Measurements from ENCODE around the gene IL17B.

Gene IL17B

GRCh38 chr5:149407323-149408251 lies 28.5 kb upstream of the IL17B start:
- H3K36me3 ChIP-seq (ENCODE audit: control insufficient read depth, insufficient read depth, low read length): no peaks in the 10 kb centered on the region
- no peaks in the 10 kb centered on the region for H3K9me3 ChIP-seq (ENCODE audit: control insufficient read depth, low read length)
- no peaks in the 10 kb centered on the region for H3K4me1 ChIP-seq (ENCODE audit: control insufficient read depth, insufficient read depth, low read length, poor library complexity, severe bottlenecking)
- H3K27ac ChIP-seq (ENCODE audit: insufficient read depth, low read length, poor library complexity, severe bottlenecking): no peak overlapping the region
- H3K27me3 ChIP-seq (replicated peaks; ENCODE audit: control insufficient read depth, insufficient read depth, low read length, poor library complexity, severe bottlenecking): no peaks in the 10 kb centered on the region
- no peak overlapping the region for H3K4me3 ChIP-seq (ENCODE audit: insufficient read depth, low read depth, low read length, poor library complexity, severe bottlenecking)
- no peak for DNase-seq

- no peak for DNase-seq
- no peaks in the 10 kb centered on the region for H3K36me3 ChIP-seq (ENCODE audit: control insufficient read depth, insufficient read depth, low read length)
- no peaks in the 10 kb centered on the region for H3K9me3 ChIP-seq (ENCODE audit: control insufficient read depth, low read length)
- H3K27ac ChIP-seq (ENCODE audit: insufficient read depth, low read length, poor library complexity, severe bottlenecking): no peak overlapping the region
- no peak overlapping the region for H3K4me3 ChIP-seq (ENCODE audit: insufficient read depth, low read depth, low read length, poor library complexity, severe bottlenecking)
- no peaks in the 10 kb centered on the region for H3K4me1 ChIP-seq (ENCODE audit: control insufficient read depth, insufficient read depth, low read length, poor library complexity, severe bottlenecking)
- H3K27me3 ChIP-seq (replicated peaks; ENCODE audit: control insufficient read depth, insufficient read depth, low read length, poor library complexity, severe bottlenecking): no peaks in the 10 kb centered on the region
These were observed 27.9 kb upstream of the IL17B start for GRCh38 chr5:149406979-149407306.

GRCh38 chr5:149406203-149406978 lies 27.3 kb upstream of the IL17B start:
- no peaks in the 10 kb centered on the region for H3K27me3 ChIP-seq (replicated peaks; ENCODE audit: control insufficient read depth, insufficient read depth, low read length, poor library complexity, severe bottlenecking)
- H3K4me3 ChIP-seq (ENCODE audit: insufficient read depth, low read depth, low read length, poor library complexity, severe bottlenecking): no peak overlapping the region
- no peak overlapping the region for H3K27ac ChIP-seq (ENCODE audit: insufficient read depth, low read length, poor library complexity, severe bottlenecking)
- DNase-seq: no peak
- H3K9me3 ChIP-seq (ENCODE audit: control insufficient read depth, low read length): no peaks in the 10 kb centered on the region
- no peaks in the 10 kb centered on the region for H3K4me1 ChIP-seq (ENCODE audit: control insufficient read depth, insufficient read depth, low read length, poor library complexity, severe bottlenecking)
- H3K36me3 ChIP-seq (ENCODE audit: control insufficient read depth, insufficient read depth, low read length): no peaks in the 10 kb centered on the region

- H3K27me3 ChIP-seq (replicated peaks; ENCODE audit: control insufficient read depth, insufficient read depth, low read length, poor library complexity, severe bottlenecking): no peaks in the 10 kb centered on the region
- no peak for DNase-seq
- no peak overlapping the region for H3K4me3 ChIP-seq (ENCODE audit: insufficient read depth, low read depth, low read length, poor library complexity, severe bottlenecking)
- no peaks in the 10 kb centered on the region for H3K9me3 ChIP-seq (ENCODE audit: control insufficient read depth, low read length)
- H3K4me1 ChIP-seq (ENCODE audit: control insufficient read depth, insufficient read depth, low read length, poor library complexity, severe bottlenecking): no peaks in the 10 kb centered on the region
- H3K36me3 ChIP-seq (ENCODE audit: control insufficient read depth, insufficient read depth, low read length): no peaks in the 10 kb centered on the region
- H3K27ac ChIP-seq (ENCODE audit: insufficient read depth, low read length, poor library complexity, severe bottlenecking): no peak overlapping the region
These were observed 26.6 kb upstream of the IL17B start for GRCh38 chr5:149405550-149406202.

GRCh38 chr5:149404746-149405549 lies 25.9 kb upstream of the IL17B start:
- Histone ChIP-seq H3K9me3 (ENCODE audit: control insufficient read depth, low read length) (no peaks in the 10 kb centered on the region), H3K27ac (ENCODE audit: insufficient read depth, low read length, poor library complexity, severe bottlenecking) (no peak overlapping the region), H3K27me3 (replicated peaks; ENCODE audit: control insufficient read depth, insufficient read depth, low read length, poor library complexity, severe bottlenecking) (no peaks in the 10 kb centered on the region), H3K4me1 (ENCODE audit: control insufficient read depth, insufficient read depth, low read length, poor library complexity, severe bottlenecking) (no peaks in the 10 kb centered on the region), H3K36me3 (ENCODE audit: control insufficient read depth, insufficient read depth, low read length) (no peaks in the 10 kb centered on the region), H3K4me3 (ENCODE audit: insufficient read depth, low read depth, low read length, poor library complexity, severe bottlenecking) (no peak overlapping the region)
- no peak for DNase-seq

- Histone ChIP-seq H3K9me3 (ENCODE audit: control insufficient read depth, low read length) (no peaks in the 10 kb centered on the region), H3K4me1 (ENCODE audit: control insufficient read depth, insufficient read depth, low read length, poor library complexity, severe bottlenecking) (no peaks in the 10 kb centered on the region), H3K36me3 (ENCODE audit: control insufficient read depth, insufficient read depth, low read length) (no peaks in the 10 kb centered on the region), H3K27ac (ENCODE audit: insufficient read depth, low read length, poor library complexity, severe bottlenecking) (no peak overlapping the region), H3K4me3 (ENCODE audit: insufficient read depth, low read depth, low read length, poor library complexity, severe bottlenecking) (no peak overlapping the region), H3K27me3 (replicated peaks; ENCODE audit: control insufficient read depth, insufficient read depth, low read length, poor library complexity, severe bottlenecking) (no peaks in the 10 kb centered on the region)
- no peak for DNase-seq
These were observed 25.0 kb upstream of the IL17B start for GRCh38 chr5:149403923-149404745.

- H3K4me1 ChIP-seq (ENCODE audit: control insufficient read depth, insufficient read depth, low read length, poor library complexity, severe bottlenecking): no peaks in the 10 kb centered on the region
- H3K36me3 ChIP-seq (ENCODE audit: control insufficient read depth, insufficient read depth, low read length): no peaks in the 10 kb centered on the region
- H3K9me3 ChIP-seq (ENCODE audit: control insufficient read depth, low read length): no peaks in the 10 kb centered on the region
- no peak for DNase-seq
- H3K27me3 ChIP-seq (replicated peaks; ENCODE audit: control insufficient read depth, insufficient read depth, low read length, poor library complexity, severe bottlenecking): no peaks in the 10 kb centered on the region
- H3K4me3 ChIP-seq (ENCODE audit: insufficient read depth, low read depth, low read length, poor library complexity, severe bottlenecking): no peak overlapping the region
- no peak overlapping the region for H3K27ac ChIP-seq (ENCODE audit: insufficient read depth, low read length, poor library complexity, severe bottlenecking)
These were observed 23.2 kb upstream of the IL17B start for GRCh38 chr5:149402291-149402690.

GRCh38 chr5:149401051-149401450 lies 22.0 kb upstream of the IL17B start:
- no peaks in the 10 kb centered on the region for H3K36me3 ChIP-seq (ENCODE audit: control insufficient read depth, insufficient read depth, low read length)
- no peaks in the 10 kb centered on the region for H3K27me3 ChIP-seq (replicated peaks; ENCODE audit: control insufficient read depth, insufficient read depth, low read length, poor library complexity, severe bottlenecking)
- no peaks in the 10 kb centered on the region for H3K4me1 ChIP-seq (ENCODE audit: control insufficient read depth, insufficient read depth, low read length, poor library complexity, severe bottlenecking)

GRCh38 chr5:149400304-149400703 lies 21.2 kb upstream of the IL17B start:
- Histone ChIP-seq H3K27me3 (replicated peaks; ENCODE audit: control insufficient read depth, insufficient read depth, low read length, poor library complexity, severe bottlenecking) (no peaks in the 10 kb centered on the region), H3K27ac (ENCODE audit: insufficient read depth, low read length, poor library complexity, severe bottlenecking) (no peak overlapping the region), H3K36me3 (ENCODE audit: control insufficient read depth, insufficient read depth, low read length) (no peaks in the 10 kb centered on the region), H3K4me1 (ENCODE audit: control insufficient read depth, insufficient read depth, low read length, poor library complexity, severe bottlenecking) (no peaks in the 10 kb centered on the region), H3K9me3 (ENCODE audit: control insufficient read depth, low read length) (no peaks in the 10 kb centered on the region), H3K4me3 (ENCODE audit: insufficient read depth, low read depth, low read length, poor library complexity, severe bottlenecking) (no peak overlapping the region)
- no peak for DNase-seq

More at GRCh38 chr5:149401051-149401450, 22.0 kb upstream of the IL17B start:
- Histone ChIP-seq H3K4me3 (ENCODE audit: insufficient read depth, low read depth, low read length, poor library complexity, severe bottlenecking) (no peak overlapping the region), H3K27ac (ENCODE audit: insufficient read depth, low read length, poor library complexity, severe bottlenecking) (no peak overlapping the region), H3K9me3 (ENCODE audit: control insufficient read depth, low read length) (no peaks in the 10 kb centered on the region)
- no peak for DNase-seq

Measured in effector memory CD4-positive, alpha-beta T cell (primary cell).